ENCODE data around the gene ADAMTSL2. TPM values are rescaled to one million over a fixed set of nuclear protein-coding genes. Genes with fewer than 3 reads are reported as not detected.

The ADAMTSL2 gene
- polyA plus RNA-seq, 2 of the 4 experiments (the other 2 are of a cell fraction) = not detected

DNA sequence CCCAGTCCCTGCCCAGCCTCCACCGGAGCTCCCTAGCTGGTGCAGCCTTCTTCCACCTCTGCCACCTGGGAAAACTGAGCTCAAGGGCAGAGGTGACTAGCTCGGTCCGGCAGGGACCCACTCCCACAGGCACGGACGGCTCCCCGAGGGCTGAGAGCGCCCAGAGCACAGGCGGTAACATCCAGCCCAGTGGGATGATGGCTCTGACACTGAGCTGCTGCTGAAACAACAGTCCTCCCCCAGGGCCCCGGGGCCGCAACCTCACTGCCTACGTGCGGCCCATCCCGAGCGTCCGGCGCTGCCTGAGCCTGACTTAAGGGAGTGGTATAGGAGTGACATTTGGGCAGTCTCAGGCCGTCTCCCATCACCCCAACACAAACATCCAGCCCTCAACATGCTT is 70.9 kb downstream of the ADAMTSL2 start:
- H3K27ac ChIP-seq = no peak overlapping the region
- TF ChIP-seq RARB (CRISPR knock-in tag; IDR thresholded peaks at IDR 0.05) = no peak
- no peak for TF ChIP-seq FOSL2 (IDR thresholded peaks at IDR 0.05)
- no peak for TF ChIP-seq FOSL2 (CRISPR knock-in tag; IDR thresholded peaks at IDR 0.05)
- no peak for TF ChIP-seq KDM5A (IDR thresholded peaks at IDR 0.05)
- TF ChIP-seq CHD2 (IDR thresholded peaks at IDR 0.05; ENCODE audit: low read length, partially characterized antibody) = no peak
- no peak for TF ChIP-seq PBX3 (IDR thresholded peaks at IDR 0.05)
- H3K9me3 ChIP-seq = no peaks in the 10 kb centered on the region
- CTCF ChIA-PET = interaction anchor here (0.6 to 1.2 kb wide), 3 partner anchors 12 to 62 kb away, joined by 3 to 4 read pairs (median 3); no protein-coding TSS in a partner anchor
- 56% methylated on average over 15 of the region's 17 CpGs for WGBS (ENCODE audit: missing lambda C conversion rate)
- DNase-seq (ENCODE audit: low read depth in 1 of 2, low spot score in 1 of 2) (no peak), FAIRE-seq (no peak), ATAC-seq (no peak; a peak in 2 of 6 replicates)
- H3K4me3 ChIP-seq = no peak overlapping the region
- no peak overlapping the region for H3K4me2 ChIP-seq
- H3K4me1 ChIP-seq = no peaks in the 10 kb centered on the region
- POLR2A ChIA-PET = no interaction called here

- ATAC-seq (no peak), FAIRE-seq (no peak), DNase-seq (ENCODE audit: low read depth in 1 of 2, low spot score in 1 of 2) (no peak)
- no peak overlapping the region for H3K4me2 ChIP-seq
- ChIA-PET CTCF (interaction anchor here (0.6 to 1.3 kb wide), 4 partner anchors 13 to 62 kb away, joined by 3 to 4 read pairs (median 3); no protein-coding TSS in a partner anchor), POLR2A (no interaction called here)
- H3K27ac ChIP-seq = no peak overlapping the region
- H3K4me3 ChIP-seq = no peak overlapping the region
- TF ChIP-seq HEYL (CRISPR knock-in tag; IDR thresholded peaks at IDR 0.05) (no peak), TP53 (CRISPR knock-in tag; IDR thresholded peaks at IDR 0.05) (no peak), MYC (IDR thresholded peaks at IDR 0.05; ENCODE audit: borderline replicate concordance, low read length) (no peak), KDM5A (IDR thresholded peaks at IDR 0.05) (no peak), POLR2AphosphoS2 (conservative IDR thresholded peaks at IDR 0.05; ENCODE audit: low read length) (no peak), CBX8 (IDR thresholded peaks at IDR 0.05) (no peak), SMC3 (IDR thresholded peaks at IDR 0.05) (no peak), TFCP2L1 (CRISPR knock-in tag; IDR thresholded peaks at IDR 0.05) (no peak), HOXB5 (CRISPR knock-in tag; IDR thresholded peaks at IDR 0.05) (no peak), ESRRA (IDR thresholded peaks at IDR 0.05; ENCODE audit: borderline replicate concordance, low read length) (no peak), ZNF302 (CRISPR knock-in tag; IDR thresholded peaks at IDR 0.05) (no peak), PBX3 (IDR thresholded peaks at IDR 0.05) (no peak), HDAC2 (IDR thresholded peaks at IDR 0.05) (no peak), FOSB (CRISPR knock-in tag; IDR thresholded peaks at IDR 0.05) (no peak), RFX5 (IDR thresholded peaks at IDR 0.05) (no peak)
- TF ChIP-seq, protein P1, sequence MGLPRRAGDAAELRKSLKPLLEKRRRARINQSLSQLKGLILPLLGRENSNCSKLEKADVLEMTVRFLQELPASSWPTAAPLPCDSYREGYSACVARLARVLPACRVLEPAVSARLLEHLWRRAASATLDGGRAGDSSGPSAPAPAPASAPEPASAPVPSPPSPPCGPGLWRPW (IDR thresholded peaks at IDR 0.05) = no peak
- H3K4me1 ChIP-seq = no peaks in the 10 kb centered on the region
- no peaks in the 10 kb centered on the region for H3K9me3 ChIP-seq
- WGBS (ENCODE audit: missing lambda C conversion rate) = 45% methylated on average over 13 of the region's 16 CpGs
These were observed 71.6 kb downstream of the ADAMTSL2 start for GRCh38 chr9:133605856-133606707.

GRCh38 chr9:133606708-133607025 is 72.2 kb downstream of the ADAMTSL2 start:
- FAIRE-seq = no peak
- Histone ChIP-seq H3K9me3 (no peaks in the 10 kb centered on the region), H3K4me1 (no peaks in the 10 kb centered on the region), H3K4me3 (no peak overlapping the region), H3K4me2 (no peak overlapping the region), H3K27ac (no peak overlapping the region)
- TF ChIP-seq HOXB5 (CRISPR knock-in tag; IDR thresholded peaks at IDR 0.05) = no peak
- no peak for TF ChIP-seq MAZ (IDR thresholded peaks at IDR 0.05; ENCODE audit: borderline replicate concordance, low read depth, low read length)
- no peak for TF ChIP-seq ESRRA (IDR thresholded peaks at IDR 0.05; ENCODE audit: borderline replicate concordance, low read length)
- no peak for TF ChIP-seq JUNB (IDR thresholded peaks at IDR 0.05)
- no peak for TF ChIP-seq FOSB (CRISPR knock-in tag; IDR thresholded peaks at IDR 0.05)
- TF ChIP-seq BHLHE40 (IDR thresholded peaks at IDR 0.05; ENCODE audit: low read depth, low read length) = no peak
- no peak for TF ChIP-seq RNF2 (IDR thresholded peaks at IDR 0.05; ENCODE audit: borderline replicate concordance, low read depth)
- TF ChIP-seq FOXS1 (CRISPR knock-in tag; IDR thresholded peaks at IDR 0.05) = no peak
- TF ChIP-seq SREBF2 (IDR thresholded peaks at IDR 0.05) = no peak
- ChIA-PET CTCF (interaction anchor here (1.3 kb wide), 1 partner anchor 26 kb away, joined by 3 read pairs; no protein-coding TSS in a partner anchor), POLR2A (no interaction called here)
- DNase-seq (ENCODE audit: low read depth in 1 of 2, low spot score in 1 of 2) = no peak
- 19% methylated on average over 8 of the region's 8 CpGs for WGBS (ENCODE audit: missing lambda C conversion rate)
- no peak for ATAC-seq
